Muscle of leg (tissue), 11 donors: ENCODE measurements around the gene SYK. TPM values are rescaled to one million over a fixed set of nuclear protein-coding genes. Genes with fewer than 3 reads are reported as not detected.

ENCODE experiments used
- DNase-seq: peaks from one replicate; pipeline ENCODE4 v3.0.0; 2013
- H3K27ac ChIP-seq: one replicate; pipeline ENCODE4 v1.5.1; 2013; ENCODE audit warnings: mild to moderate bottlenecking, low read length, control low read depth
- H3K27me3 ChIP-seq: one replicate; pipeline ENCODE4 v1.6.1; 2013; ENCODE audit warnings: low read length; ENCODE audit not compliant: control insufficient read depth, insufficient read depth
- H3K36me3 ChIP-seq: one replicate; pipeline ENCODE4 v1.6.1; 2013; ENCODE audit warnings: low read length; ENCODE audit not compliant: control insufficient read depth, insufficient read depth
- H3K4me1 ChIP-seq: one replicate; pipeline ENCODE4 v1.6.1; 2013; ENCODE audit warnings: low read length; ENCODE audit not compliant: control insufficient read depth, insufficient read depth
- H3K4me3 ChIP-seq: one replicate; pipeline ENCODE4 v1.5.1; 2013; ENCODE audit warnings: low read length, control low read depth
- H3K9me3 ChIP-seq: replicated peaks from 2 replicates; pipeline ENCODE4 v1.6.1; 2013; ENCODE audit warnings: low read depth, low read length; ENCODE audit not compliant: control insufficient read depth
- WGBS: methylation state at CpG from one replicate; pipeline ENCODE4 v1.1.5; 2013; ENCODE audit warnings: missing lambda C conversion rate; ENCODE audit not compliant: insufficient coverage; 5-methylcytosine and 5-hydroxymethylcytosine counted together
- polyA plus RNA-seq, 8 donors: library from polyadenylated mRNA; unstranded; fragments of 120-200 nt; gene quantifications; one replicate each; pipeline versions ENCODE4 v1.2.1 to v1.2.3, GENCODE V29; 2013; ENCODE audit warnings: inconsistent platforms in 1 of 8, low replicate concordance in 1 of 8; ENCODE audit not compliant: insufficient read length in 8 of 8, insufficient read depth in 1 of 8
- total RNA-seq: library from RNA; stranded (reverse); fragments of 120-200 nt; gene quantifications from one replicate; pipeline ENCODE4 v1.2.4, GENCODE V29; 2013

SYK gene
- total and polyA plus RNA-seq, 9 donors, result 2.3 to 5.1 (median 3.4) TPM

- 79% methylated on average over 4 of the region's 4 CpGs for WGBS
- Histone ChIP-seq H3K9me3 (no peaks in the 10 kb centered on the region), H3K4me1 (no peaks in the 10 kb centered on the region), H3K36me3 (no peaks in the 10 kb centered on the region), H3K27me3 (no peaks in the 10 kb centered on the region), H3K4me3 (no peak overlapping the region), H3K27ac (no peak overlapping the region)
- DNase-seq, result no peak
Observed at GRCh38 chr9:90858457-90858901, 56.9 kb downstream of the SYK start.

- H3K27me3 ChIP-seq, result no peaks in the 10 kb centered on the region
- no peak overlapping the region for H3K27ac ChIP-seq
- WGBS, result 68% methylated on average over 3 of the region's 5 CpGs
- H3K4me1 ChIP-seq, result no peaks in the 10 kb centered on the region
- H3K36me3 ChIP-seq, result no peaks in the 10 kb centered on the region
- no peak overlapping the region for H3K4me3 ChIP-seq
- DNase-seq, result no peak
- H3K9me3 ChIP-seq, result no peaks in the 10 kb centered on the region
Observed at GRCh38 chr9:90860382-90860781, 58.8 kb downstream of the SYK start.

- Histone ChIP-seq H3K36me3 (no peaks in the 10 kb centered on the region), H3K27ac (no peak overlapping the region), H3K4me1 (no peaks in the 10 kb centered on the region), H3K9me3 (no peaks in the 10 kb centered on the region), H3K27me3 (no peaks in the 10 kb centered on the region), H3K4me3 (no peak overlapping the region)
- no peak for DNase-seq
- WGBS, result 84% methylated on average over 3 of the region's 7 CpGs
Observed at GRCh38 chr9:90860826-90861225, 59.2 kb downstream of the SYK start.

- no peak for DNase-seq
- Histone ChIP-seq H3K27me3 (no peaks in the 10 kb centered on the region), H3K4me1 (no peaks in the 10 kb centered on the region), H3K9me3 (no peaks in the 10 kb centered on the region), H3K27ac (no peak overlapping the region), H3K36me3 (no peaks in the 10 kb centered on the region), H3K4me3 (no peak overlapping the region)
- no CpG with 5 or more reads among the region's 2 CpGs for WGBS
Observed at GRCh38 chr9:90861380-90861779, 59.8 kb downstream of the SYK start.

- Histone ChIP-seq H3K36me3 (no peaks in the 10 kb centered on the region), H3K4me1 (no peaks in the 10 kb centered on the region), H3K4me3 (no peak overlapping the region), H3K27ac (no peak overlapping the region), H3K9me3 (no peaks in the 10 kb centered on the region), H3K27me3 (no peaks in the 10 kb centered on the region)
- WGBS, result 94% methylated on average over 10 of the region's 16 CpGs
- no peak for DNase-seq
Observed at GRCh38 chr9:90861826-90862740, 60.5 kb downstream of the SYK start.

GRCh38 chr9:90864779-90865178 lies 63.2 kb downstream of the SYK start:
- Histone ChIP-seq H3K27me3 (no peaks in the 10 kb centered on the region), H3K27ac (no peak overlapping the region), H3K36me3 (no peaks in the 10 kb centered on the region), H3K9me3 (no peaks in the 10 kb centered on the region), H3K4me1 (no peaks in the 10 kb centered on the region), H3K4me3 (no peak overlapping the region)
- DNase-seq, result no peak
- WGBS, result 81% methylated on average over 4 of the region's 7 CpGs

GRCh38 chr9:90867101-90867500 lies 65.5 kb downstream of the SYK start:
- no peak overlapping the region for H3K27ac ChIP-seq
- no peaks in the 10 kb centered on the region for H3K27me3 ChIP-seq
- 97% methylated on average over 14 of the region's 14 CpGs for WGBS
- no peaks in the 10 kb centered on the region for H3K4me1 ChIP-seq
- DNase-seq, result no peak
- H3K4me3 ChIP-seq, result no peak overlapping the region
- no peaks in the 10 kb centered on the region for H3K36me3 ChIP-seq
- no peaks in the 10 kb centered on the region for H3K9me3 ChIP-seq

GRCh38 chr9:90868555-90868954 lies 66.9 kb downstream of the SYK start:
- Histone ChIP-seq H3K4me1 (no peaks in the 10 kb centered on the region), H3K27ac (no peak overlapping the region), H3K27me3 (no peaks in the 10 kb centered on the region), H3K4me3 (no peak overlapping the region), H3K36me3 (no peaks in the 10 kb centered on the region), H3K9me3 (no peaks in the 10 kb centered on the region)
- DNase-seq, result no peak

- H3K27me3 ChIP-seq, result no peaks in the 10 kb centered on the region
- H3K4me1 ChIP-seq, result no peaks in the 10 kb centered on the region
- H3K9me3 ChIP-seq, result no peaks in the 10 kb centered on the region
- H3K27ac ChIP-seq, result no peak overlapping the region
- DNase-seq, result no peak
- no peak overlapping the region for H3K4me3 ChIP-seq
- no peaks in the 10 kb centered on the region for H3K36me3 ChIP-seq
Observed at GRCh38 chr9:90869361-90869760, 67.7 kb downstream of the SYK start.

- H3K4me1 ChIP-seq, result no peaks in the 10 kb centered on the region
- H3K36me3 ChIP-seq, result no peaks in the 10 kb centered on the region
- no peak overlapping the region for H3K27ac ChIP-seq
- no peaks in the 10 kb centered on the region for H3K9me3 ChIP-seq
- no peak overlapping the region for H3K4me3 ChIP-seq
- DNase-seq, result peak; percentile 61
- 0% methylated on average over 1 of the region's 4 CpGs for WGBS
- no peaks in the 10 kb centered on the region for H3K27me3 ChIP-seq
Observed at GRCh38 chr9:90870621-90871326, 69.2 kb downstream of the SYK start.
